ENCODE measurements around the gene SLCO3A1.

The SLCO3A1 gene

DNA sequence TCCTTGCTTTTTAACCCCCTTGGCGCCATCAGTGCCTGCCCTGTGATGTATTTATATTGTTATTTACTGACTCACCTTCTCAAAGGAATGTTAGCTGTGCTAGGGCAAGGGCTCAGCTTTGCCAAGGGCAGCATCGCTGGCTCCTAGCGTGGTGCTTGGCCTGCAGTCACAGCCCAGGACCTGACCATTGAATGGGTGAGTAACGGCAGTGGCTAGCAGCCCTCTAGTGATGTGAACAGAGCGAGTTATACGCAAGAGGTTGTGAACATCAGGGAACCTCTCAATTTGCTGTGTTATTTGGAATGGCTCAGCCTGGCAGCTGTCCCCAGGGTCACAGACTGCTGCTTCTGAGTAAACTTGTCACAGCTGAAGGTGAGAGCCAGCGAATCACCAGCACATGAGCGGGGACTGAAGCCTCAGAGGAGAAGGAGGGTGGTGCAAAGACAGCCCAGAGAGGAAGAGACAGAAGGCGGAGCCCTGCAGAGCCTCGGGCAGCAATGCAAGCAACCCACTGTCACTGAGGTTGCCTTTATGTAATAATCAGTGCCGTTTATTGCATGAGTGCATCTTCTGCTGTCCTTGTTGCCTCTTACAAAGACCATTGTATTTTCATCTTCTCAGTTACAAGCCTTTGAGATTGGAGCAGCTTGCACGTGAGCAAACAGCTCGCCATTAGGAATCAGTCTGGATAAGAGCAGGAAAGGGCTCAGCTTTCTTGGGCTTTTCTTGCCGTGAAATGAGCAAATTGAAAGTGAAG lies 158.3 kb downstream of the SLCO3A1 start:
- peak; percentile 52 for DNase-seq

DNA sequence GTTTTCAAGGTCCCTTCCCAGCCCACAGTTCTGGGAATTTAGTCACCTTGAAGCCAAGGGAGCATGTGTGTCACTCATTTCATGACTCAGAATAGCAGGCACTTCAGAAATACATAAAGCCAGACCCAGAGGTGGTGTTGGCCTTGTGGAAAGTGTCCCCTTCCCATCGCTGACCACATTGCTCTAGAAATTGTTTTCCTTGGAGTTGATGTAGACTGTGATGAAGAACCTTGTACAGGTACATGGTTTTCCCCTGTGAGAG lies 158.8 kb downstream of the SLCO3A1 start:
- DNase-seq, result peak; percentile 36

DNA sequence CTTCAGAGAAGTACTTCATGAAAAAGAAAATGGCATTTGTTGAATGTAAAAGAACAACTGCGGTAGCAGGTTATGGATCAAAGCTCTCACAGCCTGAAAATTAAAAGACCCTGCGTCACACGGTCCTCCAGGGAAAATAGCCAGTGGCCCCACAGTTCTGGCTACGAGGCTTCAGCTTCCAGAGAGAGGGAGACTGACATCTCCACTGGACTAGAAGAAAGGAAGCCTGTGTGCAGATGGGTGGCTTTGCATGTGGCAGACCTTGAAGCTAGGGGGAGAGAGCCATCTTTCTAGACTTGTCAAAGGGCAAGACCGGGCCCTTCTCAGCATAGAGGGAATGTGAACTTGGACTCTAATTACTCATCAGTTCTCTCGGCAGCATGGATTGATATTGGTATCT lies 159.4 kb downstream of the SLCO3A1 start:
- no peak for DNase-seq

DNA sequence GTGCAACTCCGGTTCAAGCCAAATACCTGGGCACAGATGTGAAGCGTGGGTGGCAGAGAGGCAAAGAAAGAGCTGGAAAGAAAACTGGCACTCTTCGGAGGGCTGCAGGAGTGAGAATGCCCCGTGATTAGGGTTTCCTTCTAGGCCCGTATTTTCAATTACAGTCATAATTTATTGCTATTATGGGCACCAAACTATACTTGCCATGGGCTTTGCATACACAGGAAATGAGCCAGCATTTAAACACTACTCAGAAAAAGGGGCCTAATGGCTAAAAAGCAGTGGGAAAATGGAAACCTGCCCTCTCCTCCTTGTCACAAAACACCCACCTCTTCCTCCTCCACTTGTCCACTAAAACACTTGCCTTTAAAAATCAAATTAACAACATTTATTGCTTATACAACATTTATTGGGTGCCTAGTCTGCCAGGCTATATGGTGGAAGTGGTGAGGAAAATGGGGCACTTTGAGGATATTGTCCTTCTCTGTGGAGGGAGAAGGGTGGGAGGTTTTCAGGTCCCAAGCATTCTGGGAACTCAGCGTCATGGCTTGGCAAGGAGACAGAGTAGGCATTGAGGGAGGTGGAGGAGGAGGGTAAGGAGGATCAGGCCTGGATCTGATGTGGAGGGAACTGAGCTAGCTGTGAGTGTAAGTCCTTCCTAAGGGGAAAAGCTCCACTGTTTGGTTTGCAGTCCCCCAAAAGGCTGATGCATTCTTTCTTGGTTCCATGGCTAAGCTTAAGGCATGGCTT lies 160.9 kb downstream of the SLCO3A1 start:
- DNase-seq, result no peak

DNA sequence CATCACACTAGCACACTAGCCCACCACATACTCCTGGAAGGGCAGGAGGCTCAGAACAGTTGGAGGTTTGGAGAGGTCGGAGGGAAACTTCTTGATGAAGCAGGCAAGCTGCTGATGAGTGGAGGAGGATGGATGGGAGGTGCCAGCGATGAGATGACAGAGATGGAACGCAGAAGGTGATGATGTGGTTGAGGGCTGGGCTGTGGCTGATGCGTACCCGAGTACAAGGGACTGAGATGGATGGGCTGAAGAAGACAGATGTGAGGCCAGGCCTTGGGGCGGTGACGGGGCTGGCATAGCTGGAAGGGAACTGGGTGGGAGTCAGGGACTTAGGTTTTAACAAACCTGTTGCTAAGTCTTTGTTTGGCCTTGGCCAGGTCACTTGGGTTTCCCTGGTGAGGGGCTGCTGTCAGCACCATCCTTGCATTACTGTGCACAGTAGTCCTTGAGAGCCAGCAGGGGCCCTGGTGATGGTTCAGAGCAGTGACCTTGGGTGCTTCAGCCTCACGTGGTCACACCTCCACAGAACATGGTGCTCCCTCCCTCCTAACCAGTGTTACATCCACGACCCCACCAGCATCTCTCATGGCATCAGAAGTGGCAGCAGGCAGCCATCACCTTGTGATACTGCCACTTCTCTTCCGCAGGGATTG lies 164.5 kb downstream of the SLCO3A1 start:
- no peak for DNase-seq

DNA sequence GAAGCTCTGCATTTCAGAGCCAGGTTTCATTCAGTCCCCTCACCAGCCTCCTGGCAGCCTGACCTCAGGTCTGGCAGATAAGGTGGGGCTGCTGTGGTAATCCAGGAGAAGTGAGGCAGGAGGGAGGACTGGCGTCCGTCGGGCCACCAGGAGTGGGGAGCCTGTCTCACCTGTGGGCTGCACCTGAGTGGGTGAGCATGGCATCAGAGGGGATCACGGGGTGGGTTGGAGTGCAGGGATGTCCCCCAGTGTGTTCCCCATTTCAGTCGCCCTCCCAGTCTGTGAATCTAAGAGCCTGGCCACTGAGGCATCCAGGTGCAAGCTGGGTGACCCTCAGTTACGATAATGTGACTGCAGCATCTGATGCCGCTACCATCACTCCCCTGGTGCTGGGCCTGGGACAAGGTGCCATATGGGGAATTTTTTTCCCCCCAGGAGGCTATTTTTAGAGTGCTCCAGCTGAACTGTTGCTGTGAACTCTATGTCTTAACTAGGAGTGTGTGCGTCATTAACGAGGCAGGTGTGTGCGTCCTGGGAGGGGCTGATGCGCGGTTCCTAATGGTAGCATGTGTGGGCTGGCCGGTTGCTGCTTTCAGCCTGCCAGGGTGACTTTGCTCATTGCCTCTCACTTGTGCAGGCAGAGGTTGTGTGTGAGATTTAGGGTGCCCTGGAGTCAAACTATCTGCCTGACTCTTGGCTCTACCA lies 165.2 kb downstream of the SLCO3A1 start:
- DNase-seq, result no peak

DNA sequence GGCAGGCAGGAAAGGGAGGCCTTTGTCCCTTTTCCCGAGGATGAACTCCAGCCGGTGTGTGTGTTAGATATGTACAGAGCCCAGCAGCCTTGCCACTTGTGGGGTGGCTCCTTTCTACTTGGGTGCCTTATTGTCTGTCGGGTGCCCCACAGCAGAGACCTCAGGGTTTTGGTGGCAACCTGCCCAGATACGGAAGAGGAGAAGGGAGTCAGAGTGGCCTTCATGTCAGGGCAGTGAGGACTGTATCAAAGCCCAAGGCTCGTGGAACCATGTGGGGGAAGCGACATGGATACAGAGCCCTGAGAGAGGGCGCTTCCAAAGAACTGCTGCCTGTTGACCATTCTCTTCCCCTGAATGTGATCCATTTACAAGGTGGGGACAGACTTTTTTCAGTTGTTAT lies 166.2 kb downstream of the SLCO3A1 start:
- no peak for DNase-seq

DNA sequence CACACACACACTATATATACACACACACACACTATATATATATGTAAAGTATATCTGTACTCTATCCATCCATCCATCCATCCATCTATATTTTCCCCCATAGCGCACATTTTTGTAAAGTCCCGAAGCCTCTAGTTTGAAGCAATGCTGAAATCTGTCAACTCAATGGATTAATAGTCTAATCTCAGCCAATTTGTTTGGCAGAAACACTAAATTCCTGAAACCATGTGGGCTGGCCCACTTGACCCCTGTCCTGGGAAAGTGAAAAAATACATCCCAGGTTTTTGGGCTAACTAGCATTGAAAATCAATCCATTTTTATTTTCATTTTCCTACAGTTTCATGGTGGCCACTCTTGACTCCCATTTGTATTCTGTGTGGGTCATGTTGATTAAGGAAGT lies 166.7 kb downstream of the SLCO3A1 start:
- DNase-seq, result no peak

DNA sequence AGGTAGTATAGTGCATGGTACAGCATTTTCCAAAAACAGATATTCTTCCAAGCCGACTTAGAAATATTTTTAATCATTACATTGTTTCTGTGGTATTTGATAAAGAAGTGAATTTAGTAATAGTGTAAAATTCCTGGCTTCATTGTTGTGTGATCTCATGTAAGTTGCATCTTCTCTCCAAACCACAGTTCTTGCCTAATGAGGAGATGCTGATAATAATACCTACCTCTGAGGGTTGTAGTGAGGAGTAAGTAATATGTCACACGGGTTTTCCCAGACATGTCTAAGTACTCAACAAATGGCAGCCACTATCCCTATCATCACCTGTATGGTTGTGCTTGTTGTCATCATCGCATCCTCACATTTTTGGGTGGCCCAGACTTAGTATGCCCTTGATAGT lies 167.3 kb downstream of the SLCO3A1 start:
- DNase-seq, result no peak

DNA sequence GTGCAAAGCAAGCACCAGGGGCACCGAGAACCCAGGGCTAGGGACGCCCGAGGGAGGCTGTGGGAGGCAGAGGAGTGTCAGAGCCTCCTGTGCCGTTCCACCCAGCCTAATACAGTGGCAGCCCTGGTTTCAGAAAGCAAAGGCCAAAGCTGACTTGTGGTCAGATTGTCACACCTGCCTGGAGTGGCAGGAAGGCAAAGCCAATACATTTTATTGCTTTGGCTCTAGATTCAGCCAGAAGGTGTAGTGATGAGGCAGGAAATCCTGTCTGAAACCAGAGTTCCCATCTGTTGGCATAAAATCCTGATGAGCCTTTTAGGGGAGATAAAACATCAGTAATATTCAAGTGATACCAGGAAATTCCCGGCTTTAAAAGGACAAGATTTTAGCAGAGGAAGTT lies 168.3 kb downstream of the SLCO3A1 start:
- DNase-seq, result no peak

DNA sequence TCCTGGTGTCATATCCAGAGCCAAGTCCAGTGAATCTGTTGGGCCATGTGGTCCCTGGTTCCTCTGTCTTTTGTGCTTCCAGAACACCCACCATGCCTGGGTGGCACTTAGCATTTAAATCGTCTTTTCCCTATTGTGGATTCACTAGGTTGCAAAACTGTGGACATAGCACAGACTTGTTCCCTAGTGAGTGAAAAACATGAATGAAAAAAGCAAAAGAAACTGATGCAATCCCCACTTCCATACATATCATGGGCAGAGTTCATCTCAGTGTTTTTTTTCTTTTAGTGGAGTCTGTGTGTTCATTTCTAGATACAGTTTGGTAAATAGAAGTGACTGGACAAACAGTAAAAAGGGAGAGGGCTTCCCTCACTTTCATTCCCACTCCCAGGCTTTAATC lies 170.5 kb downstream of the SLCO3A1 start:
- DNase-seq, result no peak

DNA sequence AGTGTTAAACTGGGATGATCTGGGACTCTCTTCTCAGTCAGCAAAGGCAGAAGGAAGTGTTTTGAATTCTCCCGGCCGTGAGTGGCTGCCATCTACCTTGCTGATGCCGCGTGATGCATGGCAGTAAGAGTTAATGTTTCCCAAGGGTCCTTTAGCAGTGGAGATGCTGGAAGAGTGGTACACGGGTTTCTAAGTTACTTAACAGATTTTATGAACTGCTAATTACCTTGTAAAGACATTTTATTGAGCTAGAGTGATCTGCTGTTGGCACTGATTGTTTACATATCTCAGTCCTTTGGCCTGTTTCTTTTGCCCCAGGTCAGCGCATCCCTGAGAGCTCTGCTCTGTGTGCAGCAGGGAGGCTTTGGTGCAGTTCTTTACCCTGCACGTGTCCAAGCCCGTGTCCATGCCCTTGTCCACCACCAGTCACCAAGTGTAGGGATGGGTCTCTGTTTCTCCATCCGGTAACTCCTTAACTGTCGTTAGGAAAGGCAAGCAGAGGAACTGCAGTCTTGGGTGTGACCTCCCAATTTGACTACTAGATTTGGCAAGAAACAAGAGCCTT lies 172.3 kb downstream of the SLCO3A1 start:
- no peak for DNase-seq

DNA sequence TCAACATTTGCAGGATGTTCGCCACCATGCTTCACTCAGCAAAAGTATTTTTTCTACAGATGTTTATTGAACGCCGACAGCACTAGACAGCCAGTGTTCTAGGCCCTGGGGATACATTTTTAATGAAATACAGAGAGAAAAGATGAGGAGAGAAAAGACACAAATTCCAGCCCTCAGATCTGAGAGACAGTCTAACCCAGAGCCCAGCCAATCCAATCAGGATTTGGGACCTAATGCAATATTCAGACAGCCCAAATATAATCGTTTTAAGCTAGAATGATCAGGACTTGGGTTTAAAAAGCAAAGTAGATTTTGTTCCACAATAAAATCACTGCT lies 174.8 kb downstream of the SLCO3A1 start:
- no peak for DNase-seq

DNA sequence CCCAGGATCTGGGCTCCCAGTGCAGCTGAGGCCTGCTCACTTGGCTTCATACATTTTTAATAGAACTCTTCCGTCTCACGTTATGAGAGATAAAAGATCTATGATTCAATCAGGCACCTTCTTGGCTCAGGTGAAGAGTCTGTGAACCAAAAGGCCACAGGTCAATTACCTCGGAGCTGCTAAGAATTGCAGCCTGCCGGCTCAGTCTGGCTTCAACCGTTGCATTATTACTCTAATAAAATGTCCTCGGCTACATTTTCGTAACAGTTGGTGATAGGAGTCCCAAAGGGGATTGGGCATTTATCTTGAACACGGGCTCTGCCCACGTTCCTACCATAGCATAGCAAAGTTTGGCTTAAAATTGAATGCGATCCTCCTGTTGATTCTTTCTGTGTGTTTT lies 176.3 kb downstream of the SLCO3A1 start:
- DNase-seq, result no peak

DNA sequence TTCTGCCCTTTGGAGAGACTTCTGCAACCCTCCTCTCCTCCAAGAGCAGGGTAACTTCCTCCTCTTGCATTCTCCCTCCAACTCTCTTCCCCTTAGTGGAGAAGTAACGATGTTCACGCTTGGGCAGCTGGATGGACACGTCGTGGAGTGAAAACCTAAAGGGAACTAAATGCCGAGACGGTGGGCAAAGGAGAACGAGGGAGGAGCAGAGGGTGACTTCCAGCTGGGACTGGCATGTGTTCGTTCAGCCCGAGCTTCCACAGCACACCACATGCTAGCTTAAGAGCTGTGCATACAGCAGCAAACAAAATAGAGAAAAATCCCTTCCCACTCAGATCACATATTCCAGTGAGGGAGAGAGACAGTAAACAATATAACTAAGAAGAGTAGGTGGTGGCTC lies 179.8 kb downstream of the SLCO3A1 start:
- DNase-seq, result no peak

DNA sequence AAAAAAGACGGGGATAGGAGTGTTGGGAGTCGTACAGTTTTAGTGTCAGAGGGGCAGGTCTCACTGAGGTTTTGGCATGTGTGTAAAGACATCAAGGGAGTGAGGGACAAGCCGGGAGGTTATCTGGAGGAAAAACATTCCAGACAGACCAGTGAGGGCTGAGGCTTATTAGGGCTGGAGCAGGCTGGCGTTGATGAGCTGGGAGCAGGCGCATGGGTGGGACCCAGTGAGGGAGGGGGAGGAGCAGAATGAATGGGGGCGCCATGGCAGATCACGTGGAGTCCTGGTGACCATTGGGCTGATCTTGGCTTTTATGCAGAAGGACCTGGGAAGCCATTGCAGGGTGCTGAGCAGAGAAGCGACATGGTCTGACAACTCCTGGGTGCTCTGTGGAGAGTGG lies 180.2 kb downstream of the SLCO3A1 start:
- no peak for DNase-seq

DNA sequence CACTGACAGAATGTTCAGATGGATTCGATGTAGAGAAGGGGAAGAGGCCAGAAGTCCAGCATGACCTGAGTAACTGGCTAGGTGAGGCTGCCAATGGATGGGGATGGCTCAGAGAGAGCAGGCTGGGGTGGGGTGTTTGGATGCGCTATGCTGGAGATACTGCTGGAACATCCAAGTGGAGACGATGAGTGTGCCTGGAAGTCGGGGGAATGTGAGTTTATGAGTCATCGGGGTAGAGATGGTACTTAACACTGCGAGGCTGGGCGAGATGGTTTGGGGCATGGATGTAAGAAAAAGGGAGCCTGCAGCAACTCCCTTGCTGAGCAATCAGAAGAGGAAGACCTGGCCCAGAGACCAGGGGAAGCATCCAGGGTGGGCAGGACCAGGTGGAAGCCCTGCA lies 180.7 kb downstream of the SLCO3A1 start:
- DNase-seq, result no peak

DNA sequence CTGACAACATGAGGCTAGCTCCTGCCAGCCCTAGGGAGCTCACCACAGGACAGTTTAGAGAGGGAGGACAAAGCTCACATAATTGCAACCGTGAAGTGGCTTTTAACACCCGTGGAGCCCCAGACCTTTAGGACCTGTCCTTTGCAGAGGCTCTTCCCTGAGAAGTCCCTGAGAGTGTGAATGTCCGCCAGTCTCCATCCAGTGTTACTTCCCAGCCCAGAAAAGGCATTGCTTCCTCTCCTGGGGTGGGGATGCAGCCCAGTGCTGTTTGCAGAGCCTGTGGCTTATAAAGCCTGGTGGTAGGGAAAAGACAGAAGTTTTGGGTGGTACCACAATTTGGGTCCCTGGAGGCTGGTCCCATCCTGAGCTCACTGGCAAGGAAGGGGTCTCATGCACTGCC lies 182.0 kb downstream of the SLCO3A1 start:
- no peak for DNase-seq

DNA sequence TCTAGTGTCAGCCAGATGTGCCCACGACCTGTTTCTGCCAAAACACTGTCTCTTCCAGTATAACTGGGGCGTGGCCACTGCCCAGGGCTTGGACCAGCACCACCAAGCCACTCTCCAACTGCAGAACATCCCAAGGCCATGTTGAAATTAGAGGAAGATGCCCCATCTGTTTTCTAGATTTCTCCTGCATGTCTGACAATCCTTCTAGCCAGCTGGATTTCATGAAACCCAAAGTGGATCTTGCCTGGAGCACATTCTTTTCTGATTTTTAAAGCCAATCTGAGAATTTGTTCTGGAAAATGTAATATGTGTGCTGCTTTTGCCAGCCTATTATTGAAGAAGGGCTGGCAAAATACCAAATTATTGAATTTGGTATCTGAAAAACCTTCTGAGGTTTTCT lies 182.5 kb downstream of the SLCO3A1 start:
- no peak for DNase-seq

DNA sequence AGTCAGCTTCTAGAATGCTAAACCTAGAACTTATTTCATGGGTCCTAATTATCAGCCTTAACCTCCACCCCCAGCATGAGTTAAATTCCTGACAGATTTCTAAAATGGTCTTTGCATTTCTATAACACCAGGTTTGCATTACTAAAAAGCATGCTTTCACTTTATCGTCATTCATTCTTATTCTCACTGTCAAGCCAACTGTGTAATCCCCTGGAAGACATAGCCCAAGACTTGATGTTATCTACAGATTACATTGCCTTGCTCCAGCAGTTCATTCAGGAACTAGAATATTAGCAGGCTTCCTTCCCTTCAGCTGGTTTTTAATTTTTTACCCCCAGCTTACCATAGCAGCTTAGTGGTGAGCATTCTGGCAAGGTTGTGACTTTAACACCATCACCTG lies 184.0 kb downstream of the SLCO3A1 start:
- DNase-seq, result no peak

DNA sequence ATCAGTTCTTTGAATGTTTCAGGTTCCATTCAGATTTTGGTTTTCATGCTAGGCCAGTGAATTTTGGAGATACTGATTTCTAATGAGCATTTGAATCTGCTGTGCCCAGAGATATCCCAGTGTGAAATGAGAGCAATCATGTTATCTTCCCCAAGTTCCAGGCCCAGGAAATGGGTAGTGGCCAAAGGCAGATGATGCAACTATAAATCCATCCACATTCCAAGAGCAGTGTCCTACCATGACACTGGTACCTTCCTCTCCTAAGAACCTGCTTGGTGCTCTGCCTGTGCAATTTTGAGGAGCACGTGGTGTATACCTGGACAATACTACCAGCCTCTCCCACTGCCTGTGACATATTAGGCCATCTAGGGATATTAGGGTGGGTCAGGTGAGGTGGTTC lies 186.8 kb downstream of the SLCO3A1 start:
- no peak for DNase-seq

DNA sequence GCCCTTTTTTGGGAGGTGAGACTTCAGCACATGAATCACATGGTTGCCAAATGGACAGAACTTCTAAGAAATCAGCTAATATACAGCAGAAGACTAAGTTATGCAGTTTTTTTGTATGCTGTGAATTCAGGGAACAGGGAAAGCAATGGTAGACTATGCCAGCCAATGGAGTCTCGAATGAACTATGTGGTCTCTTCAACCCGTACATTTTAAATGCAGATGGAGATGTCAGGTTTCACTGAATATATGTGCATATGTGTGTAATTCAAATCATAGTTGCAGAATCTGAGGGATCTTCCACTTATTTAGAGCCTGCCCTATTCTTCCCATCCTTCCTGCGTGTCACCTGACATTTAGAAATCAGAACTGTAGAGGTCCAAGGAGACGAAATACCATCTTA lies 187.9 kb downstream of the SLCO3A1 start:
- no peak for DNase-seq

DNA sequence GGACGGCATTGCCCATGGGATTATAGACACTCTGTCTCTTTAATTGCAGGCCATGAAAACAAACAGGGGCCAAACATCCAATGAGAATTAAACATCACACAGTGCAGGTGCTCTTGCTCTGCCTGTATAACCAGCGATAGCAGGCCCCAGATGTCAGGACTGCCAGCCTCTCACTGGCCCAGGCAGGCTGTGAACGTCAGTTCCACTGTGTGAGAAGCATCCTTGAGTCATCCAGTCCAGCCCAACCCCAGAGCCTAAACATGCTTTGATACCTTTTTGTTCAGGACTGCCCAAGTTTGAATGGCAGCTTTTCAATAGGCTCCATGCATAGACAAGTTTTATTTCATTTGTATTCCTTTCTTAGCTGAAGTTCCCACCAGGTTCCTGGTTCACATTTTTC lies 189.8 kb downstream of the SLCO3A1 start:
- no peak for DNase-seq
